Dendritic cell treated with granulocyte-macrophage colony-stimulating factor and Interleukin-4, amounts not matched to agents 40 ng/mL and 50 ng/mL, for 4 days (primary cell): ENCODE results near the gene PRR15.
A peak's percentile ranks its signal among the peaks of the same experiment; 100 is the strongest.
"Not testable (repeated sequence)": the region's sequence is repeated elsewhere in the genome, so short reads cannot be mapped to it uniquely, and the experiment has no call there.

Experiments used
- H3K27ac Mint-ChIP-seq: one replicate; pipeline ENCODE4 v1.8.0; 2022; ENCODE audit warnings: mild to moderate bottlenecking, mixed read lengths
- H3K27me3 Mint-ChIP-seq: one replicate; pipeline ENCODE4 v1.8.0; 2022; ENCODE audit warnings: mild to moderate bottlenecking, mixed read lengths
- H3K36me3 Mint-ChIP-seq: one replicate; pipeline ENCODE4 v1.8.0; 2022; ENCODE audit warnings: low read depth, mixed read lengths
- H3K4me1 Mint-ChIP-seq: one replicate; pipeline ENCODE4 v1.8.0; 2022; ENCODE audit warnings: low read depth, mixed read lengths
- H3K4me3 Mint-ChIP-seq: one replicate; pipeline ENCODE4 v1.8.0; 2022; ENCODE audit warnings: mild to moderate bottlenecking, moderate library complexity, mixed read lengths
- H3K9me3 Mint-ChIP-seq: one replicate; pipeline ENCODE4 v1.8.0; 2022; ENCODE audit warnings: mixed read lengths
- intact Hi-C: fragments of 100-400 bp; cut with micrococcal nuclease; formaldehyde crosslinking; loops from one replicate; pipeline ENCODE4 v1.15.0; 2022

PRR15 gene

GRCh38 chr7:29563590-29564495 lies at the start of gene PRR15:
PRR15 (plus strand) TSS chr7:29563835; CDS start chr7:29566330, 2,495 bp downstream.
- peak within 1 kb of the TSS; percentile 69 for H3K27ac Mint-ChIP-seq
- H3K27me3 Mint-ChIP-seq: peaks cover 91% of the 10 kb centered on the region
- no peaks in the 10 kb centered on the region for H3K36me3 Mint-ChIP-seq
- intact Hi-C loops: no loop called here
- H3K9me3 Mint-ChIP-seq: peaks cover 9% of the 10 kb centered on the region
- H3K4me1 Mint-ChIP-seq: peaks cover 48% of the 10 kb centered on the region
- peak within 1 kb of the TSS; percentile 78 for H3K4me3 Mint-ChIP-seq

- H3K4me1 Mint-ChIP-seq: no peaks in the 10 kb centered on the region
- H3K27ac Mint-ChIP-seq: no peak overlapping the region
- intact Hi-C loops: no loop called here
- no peak overlapping the region for H3K4me3 Mint-ChIP-seq
- peaks cover 2% of the 10 kb centered on the region for H3K27me3 Mint-ChIP-seq
- no peaks in the 10 kb centered on the region for H3K9me3 Mint-ChIP-seq
- peaks cover 64% of the 10 kb centered on the region for H3K36me3 Mint-ChIP-seq
These were observed 47.1 kb upstream of the PRR15 start for GRCh38 chr7:29516491-29516890.

- H3K4me1 Mint-ChIP-seq: no peaks in the 10 kb centered on the region
- no peaks in the 10 kb centered on the region for H3K9me3 Mint-ChIP-seq
- intact Hi-C loops: no loop called here
- no peak overlapping the region for H3K4me3 Mint-ChIP-seq
- no peak overlapping the region for H3K27ac Mint-ChIP-seq
- peaks cover 42% of the 10 kb centered on the region for H3K36me3 Mint-ChIP-seq
- H3K27me3 Mint-ChIP-seq: peaks cover 2% of the 10 kb centered on the region
These were observed 45.0 kb upstream of the PRR15 start for GRCh38 chr7:29518616-29519015.

GRCh38 chr7:29523728-29524127 lies 39.9 kb upstream of the PRR15 start:
- no peak overlapping the region for H3K4me3 Mint-ChIP-seq
- H3K36me3 Mint-ChIP-seq: no peaks in the 10 kb centered on the region
- H3K9me3 Mint-ChIP-seq: no peaks in the 10 kb centered on the region
- H3K27ac Mint-ChIP-seq: no peak overlapping the region
- intact Hi-C loops: no loop called here
- H3K27me3 Mint-ChIP-seq: peaks cover 4% of the 10 kb centered on the region
- H3K4me1 Mint-ChIP-seq: no peaks in the 10 kb centered on the region

GRCh38 chr7:29527505-29528108 lies 36.0 kb upstream of the PRR15 start:
- Mint-ChIP-seq H3K4me1 (no peaks in the 10 kb centered on the region), H3K27me3 (peaks cover 5% of the 10 kb centered on the region), H3K9me3 (peaks cover 29% of the 10 kb centered on the region), H3K27ac (no peak overlapping the region), H3K36me3 (no peaks in the 10 kb centered on the region), H3K4me3 (no peak overlapping the region)
- intact Hi-C loops: no loop called here

- H3K9me3 Mint-ChIP-seq: peaks cover 29% of the 10 kb centered on the region
- intact Hi-C loops, H3K36me3 Mint-ChIP-seq, H3K4me1 Mint-ChIP-seq, H3K27me3 Mint-ChIP-seq, H3K27ac Mint-ChIP-seq, H3K4me3 Mint-ChIP-seq: not testable (repeated sequence)
These were observed 35.1 kb upstream of the PRR15 start for GRCh38 chr7:29528526-29528925.

GRCh38 chr7:29538389-29538788 lies 25.2 kb upstream of the PRR15 start:
- no peak overlapping the region for H3K4me3 Mint-ChIP-seq
- no peaks in the 10 kb centered on the region for H3K4me1 Mint-ChIP-seq
- no peaks in the 10 kb centered on the region for H3K36me3 Mint-ChIP-seq
- intact Hi-C loops: no loop called here
- peaks cover 7% of the 10 kb centered on the region for H3K27me3 Mint-ChIP-seq
- H3K9me3 Mint-ChIP-seq: no peaks in the 10 kb centered on the region
- H3K27ac Mint-ChIP-seq: no peak overlapping the region

- intact Hi-C loops: no loop called here
- H3K9me3 Mint-ChIP-seq: no peaks in the 10 kb centered on the region
- no peaks in the 10 kb centered on the region for H3K36me3 Mint-ChIP-seq
- H3K4me3 Mint-ChIP-seq: no peak overlapping the region
- H3K4me1 Mint-ChIP-seq: no peaks in the 10 kb centered on the region
- H3K27ac Mint-ChIP-seq: no peak overlapping the region
- H3K27me3 Mint-ChIP-seq: peaks cover 10% of the 10 kb centered on the region
These were observed 24.2 kb upstream of the PRR15 start for GRCh38 chr7:29539471-29539870.

- intact Hi-C loops: no loop called here
- Mint-ChIP-seq H3K4me1 (no peaks in the 10 kb centered on the region), H3K4me3 (no peak overlapping the region), H3K27ac (no peak overlapping the region), H3K9me3 (no peaks in the 10 kb centered on the region), H3K27me3 (peaks cover 24% of the 10 kb centered on the region), H3K36me3 (no peaks in the 10 kb centered on the region)
These were observed 16.2 kb upstream of the PRR15 start for GRCh38 chr7:29547421-29547820.

- Mint-ChIP-seq H3K4me1 (no peaks in the 10 kb centered on the region), H3K4me3 (no peak overlapping the region), H3K27ac (no peak overlapping the region), H3K27me3 (peaks cover 27% of the 10 kb centered on the region), H3K36me3 (no peaks in the 10 kb centered on the region), H3K9me3 (no peaks in the 10 kb centered on the region)
- intact Hi-C loops: no loop called here
These were observed 14.8 kb upstream of the PRR15 start for GRCh38 chr7:29548823-29549222.

- H3K27ac Mint-ChIP-seq: no peak overlapping the region
- H3K4me3 Mint-ChIP-seq: no peak overlapping the region
- intact Hi-C loops: no loop called here
- H3K27me3 Mint-ChIP-seq: peaks cover 20% of the 10 kb centered on the region
- peaks cover under 1% of the 10 kb centered on the region for H3K4me1 Mint-ChIP-seq
- H3K36me3 Mint-ChIP-seq: no peaks in the 10 kb centered on the region
- H3K9me3 Mint-ChIP-seq: no peaks in the 10 kb centered on the region
These were observed 11.2 kb upstream of the PRR15 start for GRCh38 chr7:29552392-29552791.

- Mint-ChIP-seq H3K4me3 (no peak overlapping the region), H3K9me3 (no peaks in the 10 kb centered on the region), H3K4me1 (peaks cover 12% of the 10 kb centered on the region), H3K36me3 (no peaks in the 10 kb centered on the region), H3K27me3 (peaks cover 38% of the 10 kb centered on the region), H3K27ac (no peak overlapping the region)
- intact Hi-C loops: no loop called here
These were observed 8.6 kb upstream of the PRR15 start for GRCh38 chr7:29555061-29555460.

GRCh38 chr7:29556405-29557195 lies 7.0 kb upstream of the PRR15 start:
- Mint-ChIP-seq H3K27ac (no peak overlapping the region), H3K36me3 (no peaks in the 10 kb centered on the region), H3K27me3 (peaks cover 49% of the 10 kb centered on the region), H3K4me3 (no peak overlapping the region), H3K9me3 (peaks cover 8% of the 10 kb centered on the region), H3K4me1 (peaks cover 18% of the 10 kb centered on the region)
- intact Hi-C loops: no loop called here

- peaks cover 20% of the 10 kb centered on the region for H3K4me1 Mint-ChIP-seq
- peaks cover 9% of the 10 kb centered on the region for H3K9me3 Mint-ChIP-seq
- no peak overlapping the region for H3K4me3 Mint-ChIP-seq
- H3K36me3 Mint-ChIP-seq: no peaks in the 10 kb centered on the region
- peaks cover 55% of the 10 kb centered on the region for H3K27me3 Mint-ChIP-seq
- intact Hi-C loops: no loop called here
- H3K27ac Mint-ChIP-seq: peak overlapping the region; percentile 49
These were observed 5.7 kb upstream of the PRR15 start for GRCh38 chr7:29557954-29558353.
